GM12872 (cell line): ENCODE measurements around the gene STRA8.

Experiments used
- CTCF ChIP-seq: IDR thresholded peaks from 3 replicates; pipeline ENCODE4 v1.5.1; 2011; ENCODE audit warnings: low read depth, mild to moderate bottlenecking, low read length, moderate library complexity; ENCODE audit not compliant: insufficient read depth

Gene STRA8

GRCh38 chr7:135263321-135263970 is 29.8 kb downstream of the STRA8 start:
- TF ChIP-seq CTCF = no peak

GRCh38 chr7:135265637-135266036 is 32.0 kb downstream of the STRA8 start:
- TF ChIP-seq CTCF = no peak

- no peak for TF ChIP-seq CTCF
Observed at GRCh38 chr7:135269921-135270320, 36.3 kb downstream of the STRA8 start.

- no peak for TF ChIP-seq CTCF
Observed at GRCh38 chr7:135270577-135271254, 37.1 kb downstream of the STRA8 start.

GRCh38 chr7:135271255-135271615 is 37.6 kb downstream of the STRA8 start:
- TF ChIP-seq CTCF = no peak

- no peak for TF ChIP-seq CTCF
Observed at GRCh38 chr7:135272303-135272702, 38.7 kb downstream of the STRA8 start.

GRCh38 chr7:135273581-135273980 is 39.9 kb downstream of the STRA8 start:
- no peak for TF ChIP-seq CTCF
